Ramos (cell line): ENCODE measurements around the gene LRRC25.

Source experiments
- in situ Hi-C: fragments of 300-500 bp; cut with MboI; formaldehyde crosslinking; loops from one replicate; pipeline ENCODE4 v1.14.3; 2022; ENCODE audit warnings: low sequenced_read_pairs; ENCODE audit not compliant: unreplicated experiment

Gene LRRC25

GRCh38 chr19:18436671-18437490 lies 39.5 kb upstream of the LRRC25 start:
- in situ Hi-C loops = no loop called here

- in situ Hi-C loops = no loop called here
Observed at GRCh38 chr19:18435842-18436670, 38.6 kb upstream of the LRRC25 start.

- in situ Hi-C loops = no loop called here
Observed at GRCh38 chr19:18435178-18435841, 37.9 kb upstream of the LRRC25 start.

- in situ Hi-C loops = no loop called here
Observed at GRCh38 chr19:18434411-18435175, 37.2 kb upstream of the LRRC25 start.

GRCh38 chr19:18433735-18434398 lies 36.4 kb upstream of the LRRC25 start:
- in situ Hi-C loops = no loop called here

- in situ Hi-C loops = no loop called here
Observed at GRCh38 chr19:18433015-18433691, 35.7 kb upstream of the LRRC25 start.

GRCh38 chr19:18432275-18433014 lies 35.0 kb upstream of the LRRC25 start:
- in situ Hi-C loops = no loop called here

GRCh38 chr19:18431351-18432197 lies 34.2 kb upstream of the LRRC25 start:
- in situ Hi-C loops = no loop called here

GRCh38 chr19:18430417-18431144 lies 33.2 kb upstream of the LRRC25 start:
- in situ Hi-C loops = no loop called here

- in situ Hi-C loops = no loop called here
Observed at GRCh38 chr19:18429717-18430416, 32.4 kb upstream of the LRRC25 start.

- in situ Hi-C loops = no loop called here
Observed at GRCh38 chr19:18428787-18429674, 31.6 kb upstream of the LRRC25 start.

GRCh38 chr19:18428173-18428786 lies 30.9 kb upstream of the LRRC25 start:
- in situ Hi-C loops = no loop called here

- in situ Hi-C loops = no loop called here
Observed at GRCh38 chr19:18427743-18428113, 30.3 kb upstream of the LRRC25 start.

GRCh38 chr19:18427080-18427742 lies 29.8 kb upstream of the LRRC25 start:
- in situ Hi-C loops = no loop called here

- in situ Hi-C loops = no loop called here
Observed at GRCh38 chr19:18426416-18426767, 29.0 kb upstream of the LRRC25 start.
